Effector CD4-positive, alpha-beta T cell (primary cell): ENCODE data around the gene NDUFA8.

Experiments
- DNase-seq: peaks from one replicate; pipeline ENCODE4 v3.0.0-alpha.2; 2020
- total RNA-seq: gene quantifications from one replicate; lab custom pipeline; 2026; lab: John Stamatoyannopoulos, UW

The NDUFA8 gene
- total RNA-seq = 3.9 reads per million, percentile 15 among the genes with 10 or more reads in this experiment

- peak; percentile 92 for DNase-seq
These were observed at the start of gene NDUFA8, which contains the start of gene MORN5 for GRCh38 chr9:122159026-122159924. Gene NDUFA8 (minus strand): TSS chr9:122159779. CDS start chr9:122159677, 102 bp downstream. Gene MORN5 (plus strand): TSS chr9:122159908. CDS start chr9:122159973, 65 bp downstream.

- DNase-seq = no peak
These were observed 47.5 kb upstream of the NDUFA8 start for GRCh38 chr9:122207096-122207495.

- DNase-seq = no peak
These were observed 46.8 kb upstream of the NDUFA8 start for GRCh38 chr9:122206118-122207046.

GRCh38 chr9:122205176-122205575 lies 45.6 kb upstream of the NDUFA8 start:
- no peak for DNase-seq

- no peak for DNase-seq
These were observed 44.9 kb upstream of the NDUFA8 start for GRCh38 chr9:122204491-122204890.

- no peak for DNase-seq
These were observed 44.5 kb upstream of the NDUFA8 start for GRCh38 chr9:122204055-122204454.

GRCh38 chr9:122202111-122202510 lies 42.5 kb upstream of the NDUFA8 start:
- no peak for DNase-seq

- DNase-seq = no peak
These were observed 42.1 kb upstream of the NDUFA8 start for GRCh38 chr9:122201641-122202040.

- DNase-seq = no peak
These were observed 41.5 kb upstream of the NDUFA8 start for GRCh38 chr9:122200960-122201595.

GRCh38 chr9:122197882-122198281 lies 38.3 kb upstream of the NDUFA8 start:
- DNase-seq = no peak

- no peak for DNase-seq
These were observed 37.8 kb upstream of the NDUFA8 start for GRCh38 chr9:122197426-122197825.

- DNase-seq = no peak
These were observed 36.3 kb upstream of the NDUFA8 start for GRCh38 chr9:122195875-122196274.

- DNase-seq = no peak
These were observed 34.1 kb upstream of the NDUFA8 start for GRCh38 chr9:122193651-122194050.

- DNase-seq = no peak
These were observed 33.4 kb upstream of the NDUFA8 start for GRCh38 chr9:122192914-122193525.

- no peak for DNase-seq
These were observed 32.8 kb upstream of the NDUFA8 start for GRCh38 chr9:122192261-122192875.

GRCh38 chr9:122191584-122191983 lies 32.0 kb upstream of the NDUFA8 start:
- no peak for DNase-seq

- no peak for DNase-seq
These were observed 31.2 kb upstream of the NDUFA8 start for GRCh38 chr9:122190597-122191381.

- DNase-seq = no peak
These were observed 28.8 kb upstream of the NDUFA8 start for GRCh38 chr9:122188369-122188768.

- no peak for DNase-seq
These were observed 27.3 kb upstream of the NDUFA8 start for GRCh38 chr9:122186777-122187470.

GRCh38 chr9:122186301-122186700 lies 26.7 kb upstream of the NDUFA8 start:
- DNase-seq = no peak
